Measurements from ENCODE around the gene FAM222A. TPM values are rescaled to one million over a fixed set of nuclear protein-coding genes. Genes with fewer than 3 reads are reported as not detected.

Gene FAM222A
- total RNA-seq, 3 donors from 2014 or later: 1.7 to 4.4 (median 3.5) TPM

GRCh38 chr12:109685574-109686447, 27.8 kb upstream of the FAM222A start:
- Histone ChIP-seq H3K9me3 (no peaks in the 10 kb centered on the region), H3K4me3 (no peak overlapping the region), H3K36me3 (ENCODE audit: low read depth) (no peaks in the 10 kb centered on the region), H3K4me1 (ENCODE audit: low read depth) (peaks cover 7% of the 10 kb centered on the region)
- DNase-seq (no peak), ATAC-seq (peak; percentile 73)
- TF ChIP-seq CTCF (IDR thresholded peaks at IDR 0.05): no peak
- intact Hi-C loops (cut with DNase I, micrococcal nuclease): no loop called here

- no peak for TF ChIP-seq CTCF (IDR thresholded peaks at IDR 0.05)
- Histone ChIP-seq H3K4me3 (no peak overlapping the region), H3K36me3 (ENCODE audit: low read depth) (no peaks in the 10 kb centered on the region), H3K9me3 (no peaks in the 10 kb centered on the region), H3K4me1 (ENCODE audit: low read depth) (peaks cover 7% of the 10 kb centered on the region)
- peak; percentile 79 for ATAC-seq
- intact Hi-C loops (cut with DNase I, micrococcal nuclease): no loop called here
- peak in 1 of 3 donors; percentile 44 for DNase-seq
Observed at GRCh38 chr12:109686523-109686922, 27.1 kb upstream of the FAM222A start.

GRCh38 chr12:109687250-109687649, 26.4 kb upstream of the FAM222A start:
- Histone ChIP-seq H3K4me3 (no peak overlapping the region), H3K4me1 (ENCODE audit: low read depth) (peaks cover 7% of the 10 kb centered on the region), H3K36me3 (ENCODE audit: low read depth) (no peaks in the 10 kb centered on the region), H3K9me3 (no peaks in the 10 kb centered on the region)
- ATAC-seq (peak; percentile 73), DNase-seq (peak in 1 of 3 donors; percentile 57)
- TF ChIP-seq CTCF (IDR thresholded peaks at IDR 0.05): no peak
- intact Hi-C loops (cut with DNase I, micrococcal nuclease): no loop called here

- TF ChIP-seq CTCF (IDR thresholded peaks at IDR 0.05): no peak
- H3K4me1 ChIP-seq (ENCODE audit: low read depth): peaks cover 7% of the 10 kb centered on the region
- DNase-seq (no peak), ATAC-seq (no peak)
- H3K4me3 ChIP-seq: no peak overlapping the region
- no peaks in the 10 kb centered on the region for H3K36me3 ChIP-seq (ENCODE audit: low read depth)
- H3K9me3 ChIP-seq: no peaks in the 10 kb centered on the region
- intact Hi-C loops (cut with DNase I, micrococcal nuclease): no loop called here
Observed at GRCh38 chr12:109689426-109689825, 24.2 kb upstream of the FAM222A start.

- TF ChIP-seq CTCF (IDR thresholded peaks at IDR 0.05): no peak
- intact Hi-C loops (cut with DNase I, micrococcal nuclease): no loop called here
- Histone ChIP-seq H3K9me3 (no peaks in the 10 kb centered on the region), H3K36me3 (ENCODE audit: low read depth) (no peaks in the 10 kb centered on the region), H3K4me1 (ENCODE audit: low read depth) (peaks cover 5% of the 10 kb centered on the region), H3K4me3 (no peak overlapping the region)
- no peak for DNase-seq
- no peak for ATAC-seq
Observed at GRCh38 chr12:109693160-109693559, 20.5 kb upstream of the FAM222A start.

Measured in mucosa of descending colon (tissue), 3 donors.